A549 treated with Mapracorat at 1 μM for 4 hours (cell line): Measurements from ENCODE around the gene MGMT. TPM values are rescaled to one million over a fixed set of nuclear protein-coding genes. Genes with fewer than 3 reads are reported as not detected.

ENCODE experiments used
- total RNA-seq: library from RNA; stranded (reverse); fragments of 200-300 nt; extraction: Qiagen RNA extraction; gene quantifications from 5 replicates; pipeline ENCODE4 v1.2.3, GENCODE V29; 2022

MGMT gene
- total RNA-seq: 6.6 to 8.2 TPM (median 7.3 TPM) in 5 replicates

DNA sequence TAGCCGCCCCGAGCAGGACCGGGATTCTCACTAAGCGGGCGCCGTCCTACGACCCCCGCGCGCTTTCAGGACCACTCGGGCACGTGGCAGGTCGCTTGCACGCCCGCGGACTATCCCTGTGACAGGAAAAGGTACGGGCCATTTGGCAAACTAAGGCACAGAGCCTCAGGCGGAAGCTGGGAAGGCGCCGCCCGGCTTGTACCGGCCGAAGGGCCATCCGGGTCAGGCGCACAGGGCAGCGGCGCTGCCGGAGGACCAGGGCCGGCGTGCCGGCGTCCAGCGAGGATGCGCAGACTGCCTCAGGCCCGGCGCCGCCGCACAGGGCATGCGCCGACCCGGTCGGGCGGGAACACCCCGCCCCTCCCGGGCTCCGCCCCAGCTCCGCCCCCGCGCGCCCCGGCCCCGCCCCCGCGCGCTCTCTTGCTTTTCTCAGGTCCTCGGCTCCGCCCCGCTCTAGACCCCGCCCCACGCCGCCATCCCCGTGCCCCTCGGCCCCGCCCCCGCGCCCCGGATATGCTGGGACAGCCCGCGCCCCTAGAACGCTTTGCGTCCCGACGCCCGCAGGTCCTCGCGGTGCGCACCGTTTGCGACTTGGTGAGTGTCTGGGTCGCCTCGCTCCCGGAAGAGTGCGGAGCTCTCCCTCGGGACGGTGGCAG is at the start of gene MGMT:
TSS of gene MGMT (plus strand) at position 539 of the 656 bp plus-strand sequence.

